Colonic mucosa (tissue), 4 donors: ENCODE results near the gene BCAS1. TPM values are rescaled to one million over a fixed set of nuclear protein-coding genes. Genes with fewer than 3 reads are reported as not detected.

Source experiments
- DNase-seq: peaks from one replicate; pipeline ENCODE4 v3.0.0-alpha.2; 2020
- H3K27ac ChIP-seq: fragments of 200-600 bp; one replicate; pipeline ENCODE4 v1.8.0; 2021
- H3K27me3 ChIP-seq: fragments of 200-600 bp; one replicate; pipeline ENCODE4 v1.8.0; 2021
- H3K36me3 ChIP-seq: fragments of 200-600 bp; one replicate; pipeline ENCODE4 v1.8.0; 2021
- H3K4me1 ChIP-seq: fragments of 200-600 bp; one replicate; pipeline ENCODE4 v1.8.0; 2021; ENCODE audit warnings: mild to moderate bottlenecking
- H3K4me3 ChIP-seq: fragments of 200-600 bp; one replicate; pipeline ENCODE4 v1.8.0; 2021
- H3K9ac ChIP-seq, 2 donors: one replicate each; pipeline ENCODE4 v1.7.0; 2013; ENCODE audit warnings: control low read depth in 2 of 2, low read depth in 2 of 2, low read length in 2 of 2
- H3K9me3 ChIP-seq: fragments of 200-600 bp; one replicate; pipeline ENCODE4 v1.8.0; 2021
- intact Hi-C: fragments of 100-400 bp; cut with DNase I; formaldehyde crosslinking; loops from one replicate; pipeline ENCODE4 v1.14.1; 2022
- total RNA-seq, 2 donors: library from RNA; stranded (reverse); fragmentation: NEBNext Ultra II Directional in 1 of 2; extraction: Animal tissue kit (Norgen Biotek cat#: 25700) in 1 of 2; gene quantifications; one replicate each; pipeline ENCODE4 v1.2.1, GENCODE V29; 2021
- TF ChIP-seq, protein P1 (sequence below): fragments of 200-600 bp; IDR thresholded peaks from one replicate; pipeline ENCODE4 v1.8.0; 2022; ENCODE audit warnings: antibody characterized with exemption, mild to moderate bottlenecking
- donor health status: healthy.
- donor health status: DM: no; HTN: no; CAD: no.
- donor health status: DM: no; HTN: no; CAD: no.

BCAS1 gene
- total RNA-seq, 2 donors from 2014 or later: 67.9 to 154 TPM

DNA sequence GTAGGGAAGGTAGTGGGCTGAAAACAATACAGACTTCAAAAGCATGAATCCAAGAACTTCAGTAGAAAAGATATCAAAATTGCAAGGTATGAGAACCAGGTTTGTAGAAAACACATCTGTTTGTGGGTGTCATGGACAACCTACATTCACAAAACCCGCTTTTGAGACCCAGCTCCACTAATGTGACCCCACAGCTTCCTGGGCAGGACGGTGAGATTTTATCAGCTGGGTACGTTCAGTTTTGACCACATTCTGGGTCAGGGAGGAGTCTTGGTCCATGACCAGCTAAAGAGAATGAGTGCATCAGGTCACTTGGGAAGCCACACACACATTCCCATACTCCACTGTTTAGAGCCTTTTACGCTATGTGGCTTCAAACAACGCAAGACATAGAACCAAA is 77.1 kb downstream of the BCAS1 start:
- H3K4me1 ChIP-seq: no peaks in the 10 kb centered on the region
- H3K9ac ChIP-seq: no peak overlapping the region
- intact Hi-C loops: no loop called here
- no peak overlapping the region for H3K4me3 ChIP-seq
- TF ChIP-seq, protein P1, sequence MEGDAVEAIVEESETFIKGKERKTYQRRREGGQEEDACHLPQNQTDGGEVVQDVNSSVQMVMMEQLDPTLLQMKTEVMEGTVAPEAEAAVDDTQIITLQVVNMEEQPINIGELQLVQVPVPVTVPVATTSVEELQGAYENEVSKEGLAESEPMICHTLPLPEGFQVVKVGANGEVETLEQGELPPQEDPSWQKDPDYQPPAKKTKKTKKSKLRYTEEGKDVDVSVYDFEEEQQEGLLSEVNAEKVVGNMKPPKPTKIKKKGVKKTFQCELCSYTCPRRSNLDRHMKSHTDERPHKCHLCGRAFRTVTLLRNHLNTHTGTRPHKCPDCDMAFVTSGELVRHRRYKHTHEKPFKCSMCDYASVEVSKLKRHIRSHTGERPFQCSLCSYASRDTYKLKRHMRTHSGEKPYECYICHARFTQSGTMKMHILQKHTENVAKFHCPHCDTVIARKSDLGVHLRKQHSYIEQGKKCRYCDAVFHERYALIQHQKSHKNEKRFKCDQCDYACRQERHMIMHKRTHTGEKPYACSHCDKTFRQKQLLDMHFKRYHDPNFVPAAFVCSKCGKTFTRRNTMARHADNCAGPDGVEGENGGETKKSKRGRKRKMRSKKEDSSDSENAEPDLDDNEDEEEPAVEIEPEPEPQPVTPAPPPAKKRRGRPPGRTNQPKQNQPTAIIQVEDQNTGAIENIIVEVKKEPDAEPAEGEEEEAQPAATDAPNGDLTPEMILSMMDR: no peak
- no peak overlapping the region for H3K27ac ChIP-seq
- DNase-seq: no peak
- no peaks in the 10 kb centered on the region for H3K27me3 ChIP-seq
- no peaks in the 10 kb centered on the region for H3K36me3 ChIP-seq
- no peaks in the 10 kb centered on the region for H3K9me3 ChIP-seq

DNA sequence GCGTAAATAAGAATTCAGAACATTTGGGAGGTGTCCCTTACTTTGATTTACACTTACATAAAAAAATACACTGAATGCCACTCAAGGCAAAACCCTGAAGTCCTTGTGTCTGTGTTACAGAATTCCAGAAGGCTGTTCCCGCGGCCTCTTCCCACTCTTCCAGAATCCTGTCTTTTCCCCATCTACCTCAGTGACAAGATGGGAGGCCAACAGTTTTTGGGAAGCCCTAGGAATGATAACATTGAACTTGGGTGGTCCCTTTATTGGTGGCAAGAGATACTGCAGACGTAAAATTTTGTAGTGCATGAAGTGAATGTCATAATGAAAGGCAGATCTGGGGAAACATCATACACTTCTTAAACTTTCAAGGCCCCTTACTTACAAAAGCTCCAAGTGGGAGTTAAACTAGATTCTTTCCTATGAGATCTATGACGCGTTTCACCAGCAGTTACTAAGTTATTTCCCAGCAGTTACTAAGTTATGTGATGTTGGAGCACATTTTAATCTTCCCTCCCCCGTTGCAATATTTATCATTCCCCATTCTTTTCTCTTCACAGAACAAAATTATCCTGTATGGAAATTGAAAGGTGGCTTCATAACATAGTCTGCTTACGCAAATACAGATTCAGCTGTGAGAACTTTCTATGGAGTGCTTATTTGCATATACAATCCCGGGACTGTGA is 79.5 kb downstream of the BCAS1 start:
- H3K27me3 ChIP-seq: no peaks in the 10 kb centered on the region
- no peak overlapping the region for H3K4me3 ChIP-seq
- intact Hi-C loops: no loop called here
- H3K9me3 ChIP-seq: no peaks in the 10 kb centered on the region
- H3K27ac ChIP-seq: no peak overlapping the region
- H3K4me1 ChIP-seq: no peaks in the 10 kb centered on the region
- TF ChIP-seq, protein P1: no peak
- DNase-seq: no peak
- no peak overlapping the region for H3K9ac ChIP-seq
- no peaks in the 10 kb centered on the region for H3K36me3 ChIP-seq

DNA sequence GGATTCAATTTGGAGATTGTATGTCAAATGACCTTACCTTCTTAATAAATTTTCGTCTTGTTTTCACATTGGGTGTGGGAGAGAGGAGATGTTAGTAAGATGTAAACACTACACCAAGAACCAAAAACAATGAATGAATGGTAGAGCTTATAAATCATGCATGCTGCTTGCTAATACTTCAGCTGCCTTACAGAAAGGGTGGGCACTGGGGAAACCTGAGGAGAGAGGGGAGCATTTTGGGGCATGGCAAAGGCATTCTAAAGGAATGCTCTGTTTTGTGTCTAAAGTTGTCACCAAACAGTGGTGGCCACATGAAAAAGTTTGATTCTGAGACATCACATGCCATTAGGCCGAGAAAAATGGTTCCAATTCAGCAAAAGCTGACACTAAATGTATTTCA is 80.4 kb downstream of the BCAS1 start:
- Histone ChIP-seq H3K27me3 (no peaks in the 10 kb centered on the region), H3K4me3 (no peak overlapping the region), H3K36me3 (no peaks in the 10 kb centered on the region), H3K27ac (no peak overlapping the region), H3K9me3 (no peaks in the 10 kb centered on the region), H3K4me1 (no peaks in the 10 kb centered on the region), H3K9ac (no peak overlapping the region)
- no peak for DNase-seq
- intact Hi-C loops: no loop called here
- TF ChIP-seq, protein P1: no peak

DNA sequence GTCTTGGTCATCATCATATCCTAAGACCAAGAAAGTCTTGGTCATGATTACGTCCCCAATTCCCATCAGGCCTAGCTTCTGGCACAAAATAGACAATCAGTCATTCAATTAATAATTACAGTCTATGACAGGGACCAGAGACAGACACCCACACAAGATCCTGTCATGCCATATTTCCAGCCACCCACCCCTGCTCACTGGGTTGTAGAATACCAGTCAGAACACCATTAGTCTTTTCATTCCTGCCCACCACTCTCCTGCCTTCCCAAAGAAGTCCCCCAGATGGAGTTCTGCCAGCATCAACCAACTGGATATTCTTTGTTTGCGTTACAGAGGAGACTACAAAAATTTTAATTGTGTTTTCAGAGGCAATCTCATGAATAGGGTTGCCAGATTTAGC is 81.0 kb downstream of the BCAS1 start:
- Histone ChIP-seq H3K27ac (no peak overlapping the region), H3K4me3 (no peak overlapping the region), H3K27me3 (no peaks in the 10 kb centered on the region), H3K9ac (no peak overlapping the region), H3K9me3 (no peaks in the 10 kb centered on the region), H3K4me1 (no peaks in the 10 kb centered on the region), H3K36me3 (no peaks in the 10 kb centered on the region)
- intact Hi-C loops: no loop called here
- TF ChIP-seq, protein P1: no peak
- DNase-seq: no peak

DNA sequence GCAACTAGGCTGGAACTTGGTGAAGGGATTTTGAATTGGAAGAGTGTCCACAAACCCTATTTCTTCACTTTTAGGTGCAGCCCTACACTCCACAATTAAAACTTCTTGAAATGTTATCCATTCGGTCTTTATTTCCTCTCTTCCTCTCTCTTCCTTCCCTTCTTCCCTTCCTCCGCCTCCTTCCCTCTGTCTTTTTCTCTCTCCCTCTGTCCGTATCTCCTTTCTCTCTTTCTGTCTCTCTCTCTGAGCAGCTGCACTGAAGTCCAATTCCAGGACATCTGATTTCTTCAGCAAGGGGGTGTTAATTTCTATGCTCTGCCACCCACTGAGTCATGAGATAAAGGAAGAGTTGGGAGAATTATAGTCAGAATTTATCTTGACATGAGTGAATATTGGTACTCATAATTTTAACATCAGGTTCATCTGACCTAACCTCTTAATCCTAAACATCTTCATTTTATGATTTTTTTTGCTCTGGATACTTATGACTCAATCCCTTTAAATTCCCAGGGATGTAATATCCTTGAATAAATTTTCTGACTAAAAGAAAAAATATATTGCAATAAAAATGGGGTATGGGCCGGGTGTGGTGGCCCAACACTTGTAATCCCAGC is 84.2 kb downstream of the BCAS1 start:
- TF ChIP-seq, protein P1: no peak
- DNase-seq: no peak
- Histone ChIP-seq H3K9me3 (no peaks in the 10 kb centered on the region), H3K4me3 (no peak overlapping the region), H3K36me3 (no peaks in the 10 kb centered on the region), H3K27me3 (no peaks in the 10 kb centered on the region), H3K27ac (no peak overlapping the region), H3K4me1 (no peaks in the 10 kb centered on the region), H3K9ac (no peak overlapping the region)
- intact Hi-C loops: no loop called here
